ENCODE data around the gene ERBB4.

DNA sequence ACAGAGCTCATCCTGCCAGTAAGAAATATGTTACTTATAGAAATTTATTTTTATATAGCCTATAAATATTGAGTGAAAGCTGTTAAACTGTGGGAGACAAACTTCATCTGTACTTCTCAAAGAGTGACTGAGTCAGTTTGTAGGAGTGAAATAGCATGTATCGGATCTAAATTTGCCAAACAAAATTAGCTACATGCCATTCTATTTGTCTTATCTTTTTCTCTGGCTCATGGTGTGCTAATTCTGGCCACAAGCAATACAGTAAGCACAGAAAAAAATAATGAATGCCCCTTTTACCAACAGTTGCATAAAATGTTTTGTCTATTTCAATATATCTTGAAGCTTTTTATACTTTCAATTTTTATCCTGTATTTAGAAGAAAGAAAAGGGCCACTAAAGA is 12.5 kb downstream of the ERBB4 start:
- TF ChIP-seq, protein P1, sequence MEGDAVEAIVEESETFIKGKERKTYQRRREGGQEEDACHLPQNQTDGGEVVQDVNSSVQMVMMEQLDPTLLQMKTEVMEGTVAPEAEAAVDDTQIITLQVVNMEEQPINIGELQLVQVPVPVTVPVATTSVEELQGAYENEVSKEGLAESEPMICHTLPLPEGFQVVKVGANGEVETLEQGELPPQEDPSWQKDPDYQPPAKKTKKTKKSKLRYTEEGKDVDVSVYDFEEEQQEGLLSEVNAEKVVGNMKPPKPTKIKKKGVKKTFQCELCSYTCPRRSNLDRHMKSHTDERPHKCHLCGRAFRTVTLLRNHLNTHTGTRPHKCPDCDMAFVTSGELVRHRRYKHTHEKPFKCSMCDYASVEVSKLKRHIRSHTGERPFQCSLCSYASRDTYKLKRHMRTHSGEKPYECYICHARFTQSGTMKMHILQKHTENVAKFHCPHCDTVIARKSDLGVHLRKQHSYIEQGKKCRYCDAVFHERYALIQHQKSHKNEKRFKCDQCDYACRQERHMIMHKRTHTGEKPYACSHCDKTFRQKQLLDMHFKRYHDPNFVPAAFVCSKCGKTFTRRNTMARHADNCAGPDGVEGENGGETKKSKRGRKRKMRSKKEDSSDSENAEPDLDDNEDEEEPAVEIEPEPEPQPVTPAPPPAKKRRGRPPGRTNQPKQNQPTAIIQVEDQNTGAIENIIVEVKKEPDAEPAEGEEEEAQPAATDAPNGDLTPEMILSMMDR (IDR thresholded peaks at IDR 0.05), result no peak
- TF ChIP-seq POLR2AphosphoS5 (IDR thresholded peaks at IDR 0.05), result no peak
